Activated CD8-positive, alpha-beta memory T cell treated with anti-CD3 and anti-CD28 coated beads for 36 hours (primary cell): ENCODE measurements around the gene ABAT. TPM values are rescaled to one million over a fixed set of nuclear protein-coding genes. Genes with fewer than 3 reads are reported as not detected.
"Not testable (repeated sequence)": the region's sequence is repeated elsewhere in the genome, so short reads cannot be mapped to it uniquely, and the experiment has no call there.

Experiments
- CTCF ChIA-PET: fragments of 350-600 bp; sonication (Branson Sonifier 250); formaldehyde crosslinking; loops from one replicate; lab custom pipeline; 2021; ENCODE audit warnings: antibody characterized with exemption; lab: Charles Lee
- POLR2A ChIA-PET: fragments of 350-600 bp; sonication (Branson Sonifier 250); formaldehyde crosslinking; loops from one replicate; lab custom pipeline; 2021; ENCODE audit warnings: antibody characterized with exemption; lab: Charles Lee
- total RNA-seq, 2 experiments: library from RNA; stranded (reverse); gene quantifications; one replicate each; pipeline ENCODE4 v1.2.3, GENCODE V29; 2021

The ABAT gene
- total RNA-seq, 2 experiments from 2014 or later = 9.8 to 10.7 TPM

DNA sequence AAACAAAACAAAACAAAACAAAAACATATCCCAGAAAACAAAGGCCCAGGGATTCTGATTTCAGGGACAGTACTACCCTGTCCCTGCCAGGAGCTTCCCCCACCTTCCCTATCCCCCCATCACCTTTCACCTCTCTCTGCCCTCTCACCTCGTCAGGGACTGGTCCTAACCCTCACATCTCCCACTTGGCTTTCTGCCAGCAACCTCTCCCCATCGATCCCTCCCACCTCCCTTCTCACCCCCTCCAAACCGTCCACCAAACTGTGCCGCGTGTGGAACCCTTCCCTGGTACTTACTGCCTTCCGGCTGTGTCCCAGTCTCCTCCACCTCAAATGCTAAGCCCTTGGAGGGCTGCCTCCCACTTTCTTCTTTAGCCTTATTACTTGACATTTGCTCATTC lies 86.7 kb downstream of the ABAT start:
- CTCF ChIA-PET = no interaction called here
- POLR2A ChIA-PET = no interaction called here

DNA sequence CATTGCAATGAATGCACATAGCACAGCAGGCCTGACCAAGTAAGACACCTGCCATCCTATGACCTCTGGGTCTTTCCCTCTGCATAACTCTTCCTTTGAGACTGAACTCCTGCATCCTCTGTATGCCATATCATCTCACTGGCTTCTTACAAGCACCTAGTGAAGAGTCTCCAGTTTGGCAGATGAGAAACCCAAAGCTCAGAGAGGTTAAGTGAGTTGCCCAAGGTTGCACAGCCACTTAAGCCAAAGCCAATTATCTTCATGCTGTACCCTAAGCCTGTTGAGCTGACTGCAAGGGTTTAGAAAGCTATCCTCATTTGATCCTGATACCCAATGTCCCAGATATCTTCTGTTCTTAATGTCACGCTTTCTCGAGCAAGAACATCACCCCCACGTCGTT lies 87.8 kb downstream of the ABAT start:
- ChIA-PET POLR2A (no interaction called here), CTCF (no interaction called here)

DNA sequence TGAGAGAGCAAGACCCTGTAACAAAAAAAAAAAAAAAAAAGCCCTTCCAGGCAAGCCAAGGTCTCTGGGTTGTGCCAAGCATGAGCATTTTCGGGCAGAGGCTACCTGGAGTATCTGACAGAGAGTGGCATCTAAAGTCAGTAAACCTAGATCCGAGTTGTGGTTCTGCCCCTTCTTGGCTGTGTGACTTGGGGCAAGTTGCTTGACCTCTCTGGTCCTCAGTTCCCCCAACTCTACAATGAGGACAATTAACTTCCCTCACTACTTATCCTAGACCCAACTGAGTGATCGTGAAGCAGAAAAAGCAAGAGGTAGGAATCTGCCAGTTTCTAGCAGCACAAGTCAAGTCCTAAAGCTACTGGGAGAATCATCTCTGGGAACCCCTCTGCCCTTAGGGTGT lies 88.7 kb downstream of the ABAT start:
- CTCF ChIA-PET = no interaction called here
- POLR2A ChIA-PET = no interaction called here

DNA sequence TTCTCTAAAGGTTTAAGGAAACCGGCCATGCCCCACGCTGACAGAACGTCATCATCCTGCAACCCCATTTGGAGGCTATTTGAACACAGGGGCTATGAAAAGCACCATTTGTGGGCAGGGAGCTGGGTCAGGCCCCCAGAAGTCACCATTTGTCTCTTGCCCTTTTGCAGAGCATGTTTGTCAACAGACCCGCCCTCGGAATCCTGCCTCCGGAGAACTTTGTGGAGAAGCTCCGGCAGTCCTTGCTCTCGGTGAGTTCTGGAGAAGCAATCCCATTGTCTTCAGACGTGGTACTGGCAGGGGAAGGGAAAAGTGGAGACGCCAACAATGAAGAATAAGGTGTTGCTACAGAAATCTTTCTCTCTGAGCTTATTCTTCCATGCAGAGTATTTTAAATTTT lies 89.5 kb downstream of the ABAT start:
- ChIA-PET POLR2A (no interaction called here), CTCF (no interaction called here)

DNA sequence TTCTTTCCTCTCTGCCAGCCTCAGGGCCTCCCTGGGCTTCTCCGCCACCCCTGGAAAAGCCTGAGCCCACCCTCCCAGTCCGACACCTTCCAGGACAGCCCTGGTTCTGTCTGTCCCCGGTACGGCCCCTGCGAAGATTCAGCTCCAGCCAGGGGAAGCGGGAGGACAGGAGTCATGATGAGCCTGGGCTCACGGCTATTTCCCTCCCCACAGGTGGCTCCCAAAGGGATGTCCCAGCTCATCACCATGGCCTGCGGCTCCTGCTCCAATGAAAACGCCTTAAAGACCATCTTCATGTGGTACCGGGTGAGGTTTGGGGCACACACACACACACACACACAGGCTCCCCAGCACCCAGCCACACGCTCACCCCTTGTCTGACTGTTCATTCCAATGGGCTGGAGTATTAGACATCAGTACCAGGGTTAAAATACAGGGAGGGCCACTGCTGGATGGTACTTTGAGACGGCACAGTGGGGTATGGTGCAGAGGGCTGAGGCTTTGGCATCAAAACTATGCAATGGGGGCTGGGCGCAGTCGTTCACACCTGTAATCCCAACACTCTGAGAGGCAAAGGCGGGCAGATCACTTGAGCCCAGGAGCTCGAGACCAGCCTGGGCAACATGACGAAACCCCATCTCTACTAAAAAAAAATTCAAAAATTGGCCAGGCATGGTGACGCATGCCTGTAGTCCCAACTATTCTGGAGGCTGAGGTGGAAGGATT lies 90.3 kb downstream of the ABAT start:
- CTCF ChIA-PET = no interaction called here

DNA sequence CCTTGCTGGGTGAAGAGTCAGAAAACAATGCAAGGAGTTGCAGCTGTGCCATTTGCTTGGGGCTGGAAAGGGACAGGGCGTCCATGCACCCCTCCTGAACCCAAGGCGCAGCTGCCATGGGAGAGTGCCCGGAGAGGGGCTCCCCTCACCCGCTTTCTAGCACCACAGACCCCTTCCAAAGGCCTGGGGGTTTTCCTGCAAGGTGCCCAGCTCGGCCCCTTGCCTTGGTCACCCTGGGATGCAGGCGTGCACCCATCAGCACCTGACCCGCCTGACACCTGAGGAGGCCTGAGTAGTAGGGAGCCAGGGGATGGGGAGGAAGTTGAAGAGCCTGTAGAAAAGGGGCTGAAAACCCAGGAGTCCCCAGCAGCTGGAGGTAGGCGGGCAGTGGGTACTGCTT lies 92.8 kb downstream of the ABAT start:
- CTCF ChIA-PET = no interaction called here
- POLR2A ChIA-PET = no interaction called here

More for the DNA sequence above, 90.3 kb downstream of the ABAT start:
- POLR2A ChIA-PET = no interaction called here

DNA sequence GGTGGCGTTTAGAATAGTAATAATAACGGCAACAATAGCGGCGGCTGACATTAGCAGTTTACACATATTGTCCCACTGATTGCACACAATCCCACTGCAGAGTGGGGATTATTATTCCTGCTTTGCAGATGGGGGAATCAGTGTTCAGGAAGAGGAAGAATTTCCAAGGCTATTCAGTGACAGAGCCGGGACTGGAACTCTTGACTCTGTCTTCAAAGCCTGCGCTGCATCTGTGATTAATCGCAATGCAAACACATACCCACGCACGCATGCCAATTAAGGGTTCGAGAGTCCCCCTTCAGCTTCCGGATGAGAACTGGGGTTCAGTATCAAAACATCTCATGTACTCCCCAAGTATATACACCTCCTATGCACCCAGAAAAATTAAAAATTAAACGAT lies 93.9 kb downstream of the ABAT start:
- ChIA-PET CTCF (no interaction called here), POLR2A (no interaction called here)

DNA sequence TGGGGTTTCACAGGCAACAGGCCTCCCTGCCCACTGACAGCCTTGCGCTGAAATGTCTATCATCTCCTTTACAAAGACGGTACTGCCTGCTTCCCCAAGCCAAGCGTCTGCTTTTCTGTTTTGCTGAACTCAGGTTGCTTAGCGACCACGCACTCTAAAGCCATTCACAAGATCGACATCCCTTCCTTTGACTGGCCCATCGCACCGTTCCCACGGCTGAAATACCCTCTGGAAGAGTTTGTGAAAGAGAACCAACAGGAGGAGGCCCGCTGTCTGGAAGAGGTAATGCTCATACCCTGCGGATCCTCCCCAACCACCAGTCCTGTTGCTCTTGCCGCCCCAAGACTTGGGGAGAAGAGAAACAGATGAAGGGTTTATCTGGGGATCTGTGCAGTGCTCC lies 94.3 kb downstream of the ABAT start:
- CTCF ChIA-PET = no interaction called here
- POLR2A ChIA-PET = no interaction called here

DNA sequence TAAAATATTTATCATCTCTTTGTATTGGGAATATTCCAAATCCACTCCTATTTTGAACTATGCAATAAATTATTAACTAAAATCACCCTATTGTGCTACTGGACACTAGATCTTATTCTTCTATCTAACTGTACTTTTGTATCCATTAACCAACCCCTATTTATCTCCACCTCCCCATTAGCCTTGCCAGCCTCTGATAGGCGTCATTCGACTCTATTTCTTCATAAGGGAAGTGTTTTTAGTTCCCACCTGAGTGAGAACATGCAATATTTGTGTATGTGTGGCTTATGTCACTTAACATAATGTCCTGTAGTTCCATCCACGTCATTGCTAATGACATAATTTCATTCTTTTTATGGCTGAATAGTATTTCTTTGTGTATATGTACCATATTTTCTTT lies 99.1 kb downstream of the ABAT start:
- ChIA-PET POLR2A (no interaction called here), CTCF (no interaction called here)

DNA sequence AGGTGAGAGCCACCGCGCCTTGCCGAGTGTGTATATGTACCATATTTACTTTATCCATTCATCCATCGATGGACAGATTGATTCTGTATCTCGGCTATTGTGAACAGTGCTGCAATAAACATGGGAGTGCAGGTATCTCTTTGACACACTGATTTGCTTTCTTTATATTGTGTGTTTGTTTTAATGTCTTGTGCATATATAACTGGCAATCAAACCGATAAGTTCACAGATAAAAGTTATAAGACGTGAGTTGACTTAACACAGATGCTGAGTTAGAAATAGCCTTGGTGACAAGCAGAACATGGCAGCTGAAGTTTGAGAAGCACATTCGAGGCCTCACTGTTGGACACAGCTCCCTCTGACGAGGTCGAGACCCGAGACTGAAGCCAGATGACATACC lies 99.8 kb downstream of the ABAT start:
- ChIA-PET POLR2A (no interaction called here), CTCF (no interaction called here)

DNA sequence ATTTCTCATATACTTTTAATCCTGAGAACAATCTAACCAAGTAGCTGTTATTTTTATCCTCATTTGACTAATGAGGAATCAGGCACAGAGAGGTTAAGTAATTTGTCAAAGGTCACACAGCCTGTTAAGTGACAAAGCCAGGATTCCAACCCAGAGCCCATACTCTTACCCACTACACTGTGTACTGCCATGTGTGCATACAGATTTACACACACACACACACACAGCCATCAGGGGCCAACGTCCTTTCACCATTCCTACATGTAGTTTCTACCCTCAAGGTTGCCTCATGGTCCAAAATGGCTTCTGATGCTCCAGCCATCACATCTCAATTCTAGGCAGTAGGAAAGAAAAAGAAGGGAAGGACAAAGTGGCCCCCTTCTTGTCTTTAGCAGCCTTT lies 100.9 kb downstream of the ABAT start:
- POLR2A ChIA-PET = no interaction called here
- CTCF ChIA-PET = no interaction called here

DNA sequence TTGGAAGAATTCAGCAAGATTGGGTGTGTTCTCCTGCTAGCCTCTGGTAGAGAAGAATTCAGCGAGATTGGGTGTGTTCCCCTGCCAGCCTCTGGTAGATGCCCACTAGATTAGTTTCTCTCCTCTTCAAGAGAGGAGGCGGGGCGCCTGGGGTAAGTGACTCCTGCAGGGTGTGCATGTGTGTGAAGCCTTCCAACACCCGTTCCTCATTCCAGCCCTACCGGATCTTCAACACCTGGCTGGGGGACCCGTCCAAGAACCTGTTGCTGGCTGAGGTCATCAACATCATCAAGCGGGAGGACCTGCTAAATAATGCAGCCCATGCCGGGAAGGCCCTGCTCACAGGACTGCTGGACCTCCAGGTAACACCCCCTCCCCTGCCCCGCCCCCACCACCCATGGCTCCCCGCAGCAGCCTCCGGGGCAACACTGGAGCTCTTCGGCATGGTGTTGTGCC lies 101.7 kb downstream of the ABAT start:
- ChIA-PET POLR2A (no interaction called here), CTCF (interaction anchor here (0.5 kb wide), 1 partner anchor 81 kb away, joined by 4 read pairs; no protein-coding TSS in a partner anchor)

DNA sequence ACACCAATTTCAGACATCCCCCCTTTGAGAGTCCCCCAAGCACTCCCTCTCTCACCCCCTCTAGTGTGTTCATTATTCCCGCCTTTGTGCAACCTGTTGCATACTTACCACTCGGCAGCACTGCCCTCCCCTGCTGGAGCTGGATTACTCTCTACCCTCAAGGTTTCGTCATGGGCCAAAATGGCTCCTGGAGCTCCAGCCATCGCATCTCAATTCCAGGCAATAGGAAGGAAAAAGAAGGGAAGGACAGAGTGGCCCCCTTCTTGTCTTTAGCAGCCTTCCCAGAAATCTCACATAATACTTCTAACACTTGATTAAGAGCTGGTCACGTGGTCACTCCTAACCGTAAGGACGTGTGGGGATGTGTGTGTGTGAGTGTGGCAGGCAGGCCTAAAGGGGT lies 102.8 kb downstream of the ABAT start:
- CTCF ChIA-PET = no interaction called here

DNA sequence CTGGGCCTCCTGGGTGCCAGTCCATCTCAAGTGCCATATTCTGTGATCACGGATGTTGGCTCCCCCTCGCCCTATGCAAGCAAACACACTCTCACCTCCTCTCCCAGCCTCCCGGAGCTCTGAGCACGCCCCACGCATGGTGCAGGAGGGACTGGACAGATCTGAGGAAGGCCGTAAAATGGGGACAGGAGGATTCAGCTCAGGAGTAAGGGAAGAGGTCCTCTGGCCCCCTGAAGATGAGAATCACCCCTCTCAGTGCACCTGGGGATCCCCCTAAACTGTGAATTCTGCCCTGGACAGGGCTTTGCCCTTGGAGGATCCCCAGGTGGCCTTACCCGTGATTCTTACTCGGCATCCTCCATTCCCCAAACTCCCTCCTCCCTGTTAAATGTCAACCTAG lies 107.4 kb downstream of the ABAT start:
- ChIA-PET CTCF (no interaction called here), POLR2A (no interaction called here)

More for the DNA sequence above, 102.8 kb downstream of the ABAT start:
- POLR2A ChIA-PET = no interaction called here

DNA sequence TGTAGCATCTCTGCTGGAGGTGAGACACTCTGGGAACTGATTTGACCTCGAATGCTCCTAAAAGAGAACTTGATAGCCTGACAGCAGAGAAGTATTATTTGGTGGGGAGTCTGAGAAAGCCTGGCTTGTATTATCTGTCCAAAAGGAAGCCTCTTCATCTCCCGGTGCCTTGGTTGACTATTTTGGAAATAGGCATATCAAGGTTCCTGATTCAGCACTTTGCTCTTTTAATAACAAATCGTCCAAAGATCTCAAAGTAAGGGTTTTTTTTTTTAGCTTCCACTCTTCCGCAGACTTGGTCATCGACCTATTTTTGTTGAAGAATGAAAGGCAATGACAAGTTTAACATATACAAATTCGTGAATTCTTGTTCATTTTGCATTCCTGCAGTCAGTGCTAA lies 108.3 kb downstream of the ABAT start:
- POLR2A ChIA-PET = no interaction called here
- CTCF ChIA-PET = no interaction called here

DNA sequence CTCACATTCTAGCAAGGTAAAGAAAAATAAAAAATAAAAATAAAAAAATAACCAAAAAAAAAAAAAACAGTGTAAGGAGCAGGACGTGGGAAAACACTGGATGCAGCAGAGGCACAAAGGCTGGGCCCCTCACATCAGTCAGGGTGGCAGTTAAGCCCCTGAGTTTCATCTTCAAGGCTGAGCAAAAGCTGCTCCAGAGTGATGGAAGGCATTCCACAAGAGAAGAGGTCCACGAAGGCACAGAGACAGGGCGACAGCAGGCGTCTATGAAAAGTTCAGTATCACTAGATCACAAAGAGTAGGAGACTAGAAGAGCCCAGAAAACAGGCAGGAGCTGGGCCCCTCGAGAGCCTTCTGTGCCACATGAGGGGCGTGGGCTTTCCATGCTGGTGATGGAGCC lies 111.0 kb downstream of the ABAT start:
- ChIA-PET CTCF (no interaction called here), POLR2A (no interaction called here)

DNA sequence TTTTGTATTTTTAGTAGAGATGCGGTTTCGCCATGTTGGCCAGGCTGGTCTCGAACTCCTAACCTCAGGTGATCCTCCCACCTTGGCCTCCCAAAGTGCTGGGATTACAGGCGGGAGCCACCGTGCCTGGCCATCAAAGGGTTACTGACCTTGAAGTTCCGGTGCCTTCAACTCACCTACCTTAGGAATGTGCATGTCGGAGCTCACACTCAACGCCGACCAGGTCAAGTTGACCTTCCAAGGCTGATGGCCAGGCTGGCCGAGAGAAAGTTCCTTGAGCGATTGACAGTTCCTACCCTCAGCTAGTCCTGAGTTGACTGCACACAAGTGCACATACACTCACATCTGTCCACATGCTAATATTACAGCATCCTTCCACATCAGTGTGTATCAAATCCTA lies 111.9 kb downstream of the ABAT start:
- POLR2A ChIA-PET = not testable (repeated sequence)
- CTCF ChIA-PET = interaction anchor here (1.1 kb wide), 1 partner anchor 150 kb away, joined by 3 read pairs; no protein-coding TSS in a partner anchor

DNA sequence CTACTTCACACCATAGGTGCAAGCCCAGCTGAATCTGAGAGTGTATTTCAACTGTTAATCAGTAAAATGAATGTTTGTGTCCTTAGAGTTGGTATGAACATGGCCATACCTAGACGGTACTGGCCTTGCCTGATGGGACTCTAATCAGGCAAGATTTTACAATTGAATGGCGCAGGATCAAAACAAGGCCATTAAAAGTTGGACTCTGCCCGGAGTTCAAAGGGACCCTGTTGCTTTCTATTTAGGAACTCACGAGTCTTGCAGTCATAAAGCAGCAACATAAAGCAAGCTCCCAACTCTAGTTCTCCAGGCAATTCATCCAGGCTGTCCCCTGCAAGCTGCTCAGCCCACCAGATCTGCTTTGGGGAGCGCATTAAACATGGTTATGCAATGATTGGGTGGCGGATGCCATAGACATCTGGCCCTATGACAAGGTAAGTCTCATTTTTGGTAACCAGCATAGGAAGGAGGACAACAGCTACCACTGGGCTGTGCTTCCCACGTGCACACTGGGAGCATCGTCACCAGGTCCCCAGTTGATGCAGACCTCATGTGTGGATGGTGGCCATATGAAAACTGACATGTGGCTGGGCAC lies 114.3 kb downstream of the ABAT start:
- ChIA-PET POLR2A (no interaction called here), CTCF (no interaction called here)

DNA sequence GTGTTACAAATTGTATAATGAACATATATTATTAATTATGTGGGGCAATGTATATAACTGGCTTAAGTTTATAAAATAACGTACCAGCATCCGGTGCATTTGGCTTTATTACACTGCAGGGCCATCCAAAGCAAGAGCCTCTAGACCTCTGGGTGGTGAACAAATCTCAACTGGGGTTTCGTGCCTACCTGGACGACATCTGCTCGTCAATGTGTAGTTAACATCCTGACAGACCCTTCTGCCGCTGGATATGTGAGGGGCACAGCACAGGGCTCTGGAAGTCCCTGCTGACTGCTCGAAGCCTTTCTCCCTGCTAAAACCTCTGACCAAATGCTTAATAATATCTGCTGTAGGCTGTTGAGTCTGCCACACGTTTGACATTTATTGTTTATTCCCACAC lies 120.7 kb downstream of the ABAT start:
- CTCF ChIA-PET = no interaction called here
- POLR2A ChIA-PET = no interaction called here

DNA sequence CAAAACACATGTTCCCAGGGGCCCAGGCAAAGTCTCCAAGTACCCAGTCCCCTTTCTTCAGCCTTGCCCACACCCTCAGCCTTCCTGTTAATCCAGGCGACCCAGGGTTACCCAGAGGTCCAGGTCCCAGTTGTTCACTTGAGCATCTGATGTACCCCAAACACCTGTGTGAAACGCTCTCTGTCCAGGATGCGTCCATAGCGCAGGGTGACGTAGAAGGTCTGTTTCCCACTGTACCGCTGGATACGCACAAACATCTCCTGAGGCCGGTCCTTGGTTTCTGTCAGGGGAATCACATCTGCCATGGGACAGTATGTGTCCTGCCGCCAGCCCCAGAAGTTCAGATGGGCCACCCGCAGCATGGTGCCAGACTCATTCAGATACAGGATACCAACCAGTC lies 121.4 kb downstream of the ABAT start:
- ChIA-PET CTCF (interaction anchor here (1.0 to 2.1 kb wide), 2 partner anchors 135 to 141 kb away, joined by 3 to 6 read pairs; no protein-coding TSS in a partner anchor), POLR2A (no interaction called here)
